CD4-positive, alpha-beta T cell treated with Interferon gamma for 1 hour (primary cell): ENCODE measurements around the gene UBXN4.
"Not testable (repeated sequence)": the region's sequence is repeated elsewhere in the genome, so short reads cannot be mapped to it uniquely, and the experiment has no call there.

Source experiments
- DNase-seq: peaks from one replicate; pipeline ENCODE4 v3.0.0-alpha.2; 2020

Gene UBXN4

GRCh38 chr2:135768863-135769262, 27.2 kb downstream of the UBXN4 start:
- DNase-seq: no peak

- DNase-seq: no peak
Observed at GRCh38 chr2:135773319-135773718, 31.7 kb downstream of the UBXN4 start.

DNA sequence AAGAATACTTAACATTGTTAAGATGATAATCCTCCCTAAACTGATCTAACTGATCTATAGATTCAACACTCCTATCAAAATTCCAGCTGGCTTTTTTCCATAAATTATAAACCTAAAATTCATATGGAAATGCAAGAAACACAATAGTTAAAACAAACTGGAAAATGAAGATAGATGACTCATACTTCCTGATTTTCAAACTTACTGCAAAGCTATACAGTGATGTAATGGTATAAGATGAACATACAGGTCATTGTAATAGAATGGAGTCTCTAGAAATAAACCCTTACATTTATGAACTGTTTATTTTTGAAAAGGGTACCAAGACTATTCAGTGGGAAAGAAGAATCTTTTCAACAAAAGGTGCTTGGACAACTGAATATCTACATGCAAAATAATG, 32.3 kb downstream of the UBXN4 start:
- DNase-seq: no peak

DNA sequence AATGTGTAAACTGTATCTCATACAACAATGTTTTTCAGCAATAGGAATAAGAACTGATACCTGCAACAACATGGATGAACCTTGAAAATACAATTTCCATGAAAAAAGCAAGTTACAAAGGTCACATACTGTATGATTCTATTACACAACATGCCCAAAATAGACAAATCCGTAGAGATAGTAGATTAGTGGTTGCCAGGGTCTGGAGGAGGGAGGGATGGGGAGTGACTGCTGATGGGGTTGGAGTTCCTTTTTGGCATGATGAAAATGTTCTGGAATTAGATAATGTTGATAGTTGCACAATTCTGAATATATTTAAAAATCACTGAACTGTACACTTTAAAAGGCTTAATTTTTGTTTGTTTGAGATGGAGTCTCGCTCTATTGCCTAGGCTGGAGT, 33.8 kb downstream of the UBXN4 start:
- DNase-seq: no peak

DNA sequence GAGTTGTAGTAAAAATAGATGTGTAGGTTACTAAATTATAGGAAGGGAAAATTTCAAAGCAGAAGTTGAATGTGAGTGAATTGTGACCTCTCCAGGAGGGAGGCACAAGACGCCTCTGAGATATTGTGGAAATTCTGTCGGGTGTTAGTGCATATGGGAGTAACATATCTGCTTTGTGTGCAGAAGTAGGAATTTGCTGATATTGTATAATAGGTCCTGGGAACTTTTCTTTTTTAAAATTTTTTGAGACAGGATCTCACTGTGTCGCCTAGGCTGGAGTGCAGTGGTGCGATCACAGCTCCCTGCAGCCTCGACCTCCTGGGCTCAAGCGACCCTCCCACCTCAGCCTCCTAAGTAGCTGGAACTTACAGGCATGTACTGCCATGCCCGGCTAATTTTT, 34.7 kb downstream of the UBXN4 start:
- no peak for DNase-seq

- DNase-seq: no peak
Observed at GRCh38 chr2:135782231-135782630, 40.6 kb downstream of the UBXN4 start.

DNA sequence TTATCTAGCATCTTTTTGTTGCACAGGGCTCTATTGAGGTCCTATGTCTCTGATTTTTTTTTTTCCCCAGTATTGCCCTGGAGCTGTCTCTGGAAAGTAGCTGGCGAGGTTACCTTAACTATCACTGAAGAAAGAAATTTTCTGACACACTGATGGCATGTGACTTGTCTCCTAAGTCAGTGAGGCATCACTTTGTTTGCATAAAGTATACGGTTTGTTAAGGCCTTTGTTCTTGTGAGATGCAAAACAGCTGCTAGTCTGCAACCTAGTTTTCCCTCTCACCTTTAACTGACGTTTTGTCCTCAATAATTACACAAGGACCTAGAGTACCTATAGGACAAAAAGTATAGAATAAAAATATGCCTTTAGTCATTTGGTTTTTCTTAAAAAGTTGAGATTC, 41.8 kb downstream of the UBXN4 start:
- DNase-seq: no peak

DNA sequence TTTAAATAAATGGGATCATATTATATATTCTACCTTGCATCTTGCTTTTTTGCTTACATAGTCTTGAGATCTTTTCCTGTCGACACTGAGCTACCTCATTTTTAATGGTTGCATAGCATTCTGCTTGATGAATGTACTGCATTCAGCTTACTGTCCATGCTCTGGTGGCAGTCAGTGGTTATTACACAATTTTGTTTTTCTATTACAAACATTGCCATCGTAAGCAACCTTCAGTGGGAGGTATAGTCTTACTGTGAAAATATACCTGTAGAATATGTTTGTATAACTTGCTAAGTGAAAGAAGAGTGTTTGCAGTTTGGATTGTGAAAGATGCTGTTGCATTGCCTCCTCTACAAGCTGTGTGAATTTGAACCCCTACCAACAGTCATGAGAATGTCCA, 43.4 kb downstream of the UBXN4 start:
- DNase-seq: no peak

DNA sequence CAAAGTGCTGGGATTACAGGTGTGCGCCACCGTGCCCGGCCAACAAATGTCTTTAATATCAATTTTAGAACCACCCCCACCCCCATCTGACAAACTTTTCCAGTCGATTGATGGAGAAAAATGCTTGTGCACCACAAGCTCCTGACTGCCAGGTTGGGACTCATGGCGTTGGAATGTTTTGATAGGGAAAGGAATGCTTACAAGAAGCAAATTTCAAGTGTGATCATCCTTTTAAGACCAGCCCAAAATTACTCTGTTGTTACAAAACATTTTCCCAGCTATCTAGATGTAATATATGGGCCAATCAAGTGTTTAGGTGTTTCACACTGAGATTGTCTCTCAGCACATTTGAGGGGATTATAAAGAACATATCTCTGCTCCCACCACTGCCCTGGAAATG, 45.2 kb downstream of the UBXN4 start:
- DNase-seq: no peak

DNA sequence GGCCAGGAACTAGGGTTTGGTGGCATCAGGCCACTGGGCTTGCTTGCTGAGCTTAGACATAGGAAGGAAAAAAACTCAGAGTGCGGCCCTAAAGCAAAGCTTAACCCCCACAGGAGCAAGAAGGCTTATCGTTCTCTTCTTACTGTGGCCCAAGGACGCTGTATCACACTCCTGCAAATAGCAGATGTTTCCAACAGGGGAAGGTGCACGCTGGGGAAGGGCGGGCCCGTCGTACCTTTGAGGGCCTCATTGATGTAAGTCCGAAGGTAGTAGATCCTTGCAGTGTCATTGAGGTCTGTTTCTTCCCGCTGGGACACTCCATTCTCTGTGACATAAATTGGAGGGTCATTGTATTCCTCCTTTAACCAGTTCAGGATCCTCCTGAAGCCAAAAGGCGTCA, 48.8 kb downstream of the UBXN4 start:
- no peak for DNase-seq

- no peak for DNase-seq
Observed at GRCh38 chr2:135791418-135792190, 49.9 kb downstream of the UBXN4 start.

DNA sequence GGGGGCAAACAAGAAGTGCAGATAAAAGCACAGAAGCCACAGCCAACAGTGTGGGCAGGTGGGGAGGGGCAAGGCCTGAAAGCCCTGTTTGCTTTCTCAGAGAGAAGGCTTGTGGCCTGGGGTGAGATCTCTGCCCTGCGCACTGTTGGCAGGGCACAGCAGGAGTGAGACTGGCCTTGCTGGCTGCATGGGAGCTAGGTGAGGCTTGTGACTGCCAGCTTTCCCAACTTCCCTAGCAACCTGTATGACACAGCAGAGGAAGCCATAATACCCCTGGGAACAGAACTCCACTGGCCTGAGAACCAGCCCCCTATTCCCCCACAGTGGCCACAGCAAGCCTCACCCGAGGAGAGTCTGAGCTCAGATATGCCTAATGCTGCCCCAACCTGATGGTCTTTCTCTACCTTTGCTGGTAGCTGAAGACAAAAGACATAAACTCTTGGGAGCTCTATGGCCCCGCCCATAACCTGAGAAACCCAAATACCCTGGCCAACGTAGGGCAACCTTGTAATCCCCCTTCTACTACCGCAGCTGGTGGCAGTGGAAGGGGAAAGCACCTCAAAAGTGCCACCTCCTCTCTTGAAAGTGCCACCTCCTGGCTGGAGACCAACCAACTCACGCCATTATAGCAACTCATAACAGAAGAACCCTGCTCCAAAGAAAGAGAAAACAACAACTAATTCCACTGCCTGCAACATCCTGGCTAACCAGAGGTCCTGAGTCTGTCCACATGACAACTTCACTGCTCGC, 50.9 kb downstream of the UBXN4 start:
- DNase-seq: no peak

- not testable (repeated sequence) for DNase-seq
Observed at GRCh38 chr2:135795641-135796040, 54.0 kb downstream of the UBXN4 start.

- DNase-seq: no peak
Observed at GRCh38 chr2:135796606-135797005, 55.0 kb downstream of the UBXN4 start.

DNA sequence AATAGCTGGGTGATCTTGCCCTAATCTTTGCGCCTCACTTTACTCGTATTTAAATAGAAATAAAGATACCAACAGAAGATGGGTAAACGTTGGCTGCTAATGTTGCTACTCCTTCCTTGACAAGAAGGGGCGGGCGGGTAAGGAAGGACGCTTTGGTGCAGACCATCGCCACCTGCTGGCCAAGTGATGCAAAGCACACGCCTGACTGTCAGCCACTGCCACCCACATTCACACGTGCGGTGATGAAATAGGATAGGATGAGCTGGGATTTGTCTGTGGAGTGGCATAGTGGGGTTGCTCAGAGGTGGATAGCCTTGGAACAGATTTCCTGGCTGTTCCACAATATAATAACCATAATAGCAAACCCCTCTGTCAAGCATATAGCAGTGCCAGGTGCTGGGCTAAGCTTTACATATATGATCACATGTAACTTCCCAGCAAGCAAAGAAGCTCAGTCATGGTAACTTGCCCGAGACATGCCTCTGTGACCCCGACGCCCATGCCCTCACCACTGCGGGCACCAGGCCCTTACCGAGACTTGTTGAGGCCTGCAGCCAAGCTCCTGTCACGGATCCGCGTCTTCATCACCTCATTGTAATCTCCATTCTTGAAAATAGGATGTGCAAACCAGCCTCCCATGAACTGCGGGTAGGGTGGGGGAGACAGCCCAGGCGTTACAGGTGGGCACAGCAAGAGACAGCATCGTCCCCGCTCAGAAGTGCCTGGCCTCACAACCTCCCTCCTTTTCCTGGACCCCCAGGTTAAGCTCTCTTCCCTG, 56.0 kb downstream of the UBXN4 start:
- DNase-seq: peak; percentile 69

DNA sequence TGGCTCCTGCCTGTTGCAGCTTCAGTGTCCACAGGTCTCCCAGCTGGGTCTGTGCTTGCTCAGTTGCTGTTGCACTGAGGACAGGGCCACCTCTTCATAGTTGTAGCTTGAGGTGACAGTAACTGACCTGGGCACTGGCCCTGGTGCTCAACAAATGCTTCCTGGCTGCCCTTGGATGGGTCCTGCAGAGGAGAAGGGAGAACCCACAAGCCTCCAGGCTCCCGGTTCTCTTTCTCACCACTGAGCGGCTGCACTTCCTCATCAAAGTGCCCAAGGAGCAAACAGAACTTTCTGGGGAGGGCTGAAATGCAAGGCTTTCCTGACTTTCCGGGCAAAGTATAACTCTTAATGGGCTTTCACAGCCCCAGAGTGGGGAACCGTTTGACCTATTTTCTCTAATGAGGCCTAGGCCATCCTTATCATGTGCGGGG, 56.6 kb downstream of the UBXN4 start:
- DNase-seq: no peak

DNA sequence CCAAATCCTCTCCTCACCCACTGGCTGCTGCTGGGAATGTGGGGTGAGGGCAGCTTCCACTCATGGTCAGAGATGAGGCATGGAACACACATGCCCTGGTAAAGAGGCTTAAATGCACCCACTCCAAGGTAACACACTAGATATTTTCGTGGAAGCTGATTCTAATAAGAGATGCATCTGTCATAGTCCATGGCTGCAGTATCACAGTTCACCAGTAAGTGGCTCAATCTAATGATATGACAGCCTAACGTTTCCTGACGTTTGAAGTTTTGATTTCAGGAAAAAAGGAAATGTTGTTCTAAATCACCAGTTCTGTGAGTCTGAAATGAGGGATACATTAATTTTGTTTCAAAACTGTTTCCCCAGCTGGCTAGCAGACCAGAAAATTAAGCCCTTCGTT, 57.1 kb downstream of the UBXN4 start:
- DNase-seq: no peak

- no peak for DNase-seq
Observed at GRCh38 chr2:135799738-135800137, 58.1 kb downstream of the UBXN4 start.

DNA sequence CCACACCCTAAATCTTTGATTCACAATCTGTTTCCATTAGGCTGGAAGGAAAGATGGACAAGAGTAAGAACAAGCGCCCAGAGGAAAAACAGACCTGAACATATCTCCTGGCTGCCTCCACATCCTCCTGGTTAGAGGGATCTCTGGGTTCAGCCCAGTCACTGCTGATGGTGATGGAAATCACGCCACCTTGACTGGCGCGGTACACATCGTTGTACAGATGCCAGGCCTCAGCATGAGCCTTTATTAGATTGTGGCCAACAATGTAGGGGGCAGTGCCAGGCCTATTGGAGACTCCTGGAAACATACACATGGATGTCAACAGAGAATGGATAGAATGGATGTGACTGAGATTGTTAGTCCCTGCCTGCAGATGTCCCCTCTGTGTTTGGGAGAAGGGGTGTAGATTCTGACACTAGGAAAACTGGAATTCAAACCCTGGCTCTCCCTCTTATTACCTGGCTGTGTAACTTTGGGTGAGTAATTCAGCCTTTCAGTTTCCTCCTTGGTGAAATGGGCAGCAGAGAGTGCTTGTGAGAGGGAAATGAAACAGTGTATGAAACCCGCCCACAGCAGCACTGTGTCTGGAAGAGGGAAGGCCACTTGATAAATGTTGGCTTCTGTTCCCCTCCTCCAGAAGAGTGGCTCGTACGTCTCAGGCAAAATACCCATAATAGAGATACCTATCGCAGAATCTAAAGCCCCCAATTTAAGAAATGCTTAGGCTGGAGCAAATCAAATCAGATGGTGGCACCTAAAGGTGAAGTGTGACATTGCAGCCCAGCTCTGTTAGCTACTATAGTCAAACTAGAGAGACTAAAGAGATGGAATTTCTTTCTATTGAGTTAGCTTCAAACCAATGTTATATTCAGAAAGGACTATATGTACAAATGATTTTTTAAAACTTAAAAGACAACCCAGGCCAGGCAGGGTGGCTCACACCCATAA, 59.1 kb downstream of the UBXN4 start:
- DNase-seq: no peak

DNA sequence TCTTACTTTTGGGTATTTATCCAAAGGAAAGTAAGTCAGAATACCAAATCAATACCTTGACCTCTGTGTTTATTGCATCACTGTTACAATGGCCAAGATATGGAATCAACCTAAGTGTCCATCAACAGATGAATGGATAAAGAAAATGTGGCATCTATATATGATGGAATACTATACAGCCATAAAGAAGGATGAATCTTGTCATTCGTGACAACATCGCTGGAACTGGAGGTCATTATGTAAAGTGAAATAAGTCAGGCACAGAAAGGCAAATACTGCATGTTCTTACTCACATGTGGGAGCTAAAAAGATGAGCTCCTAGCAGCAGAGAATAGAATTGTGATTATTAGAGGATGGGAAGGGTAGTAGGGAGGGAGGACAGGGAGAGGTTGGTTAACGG, 60.7 kb downstream of the UBXN4 start:
- DNase-seq: no peak

DNA sequence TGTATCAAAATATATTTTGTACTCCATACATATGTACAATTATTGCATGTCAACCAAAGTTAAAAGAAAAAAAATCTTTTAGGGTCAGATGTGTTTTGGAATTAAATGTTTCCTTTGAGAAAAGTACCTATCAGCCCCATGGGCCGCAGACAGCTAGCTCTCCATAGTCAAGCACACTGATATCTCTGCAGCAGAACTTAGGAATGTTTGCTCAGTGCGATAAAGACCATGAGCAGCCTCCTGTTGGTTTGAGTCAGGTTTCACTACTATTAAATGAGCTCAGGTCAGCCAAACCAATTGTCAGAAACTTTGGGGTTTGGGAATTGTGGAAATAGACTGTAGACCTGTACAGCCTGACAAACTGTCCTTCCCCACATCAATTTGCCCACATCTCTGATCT, 61.6 kb downstream of the UBXN4 start:
- no peak for DNase-seq

DNA sequence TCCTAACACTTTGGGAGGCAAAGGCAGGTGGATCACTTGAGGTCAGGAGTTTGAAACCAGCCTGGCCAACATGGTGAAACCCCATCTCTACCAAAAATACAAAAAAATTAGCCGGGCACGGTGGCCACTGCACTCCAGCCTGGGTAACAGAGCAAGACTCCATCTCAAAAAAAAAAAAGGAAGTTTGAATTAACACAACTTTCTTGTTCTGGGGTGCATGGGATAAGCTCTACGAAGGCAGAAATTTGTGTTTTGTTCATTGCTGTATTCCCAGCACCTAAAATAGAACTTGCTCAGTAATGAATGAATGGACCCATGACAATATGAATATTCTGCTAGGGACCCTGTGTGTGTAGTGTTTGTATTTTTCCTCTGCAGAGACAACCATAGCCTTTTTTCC, 66.2 kb downstream of the UBXN4 start:
- DNase-seq: not testable (repeated sequence)
